GM23248 (cell line): Measurements from ENCODE around the gene EIF4G3. TPM values are rescaled to one million over a fixed set of nuclear protein-coding genes. Genes with fewer than 3 reads are reported as not detected.

ENCODE experiments used
- DNase-seq: peaks from one replicate; pipeline ENCODE4 v3.0.0-alpha.2; 2015
- H2AFZ ChIP-seq: fragments of 200-600 bp; sonication (generic); 2 replicates; pipeline ENCODE4 v1.6.1; 2016; ENCODE audit warnings: antibody characterized with exemption
- H3F3A ChIP-seq: fragments of 200-600 bp; sonication (generic); 2 replicates; pipeline ENCODE4 v1.6.1; 2016; ENCODE audit warnings: mild to moderate bottlenecking, antibody characterized with exemption, mixed run types; ENCODE audit not compliant: insufficient read depth
- H3K27ac ChIP-seq: fragments of 200-600 bp; sonication (generic); 2 replicates; pipeline ENCODE4 v1.5.1; 2016; ENCODE audit warnings: mild to moderate bottlenecking
- H3K27me3 ChIP-seq: fragments of 200-600 bp; sonication (generic); replicated peaks from 2 replicates; pipeline ENCODE4 v1.6.1; 2016; ENCODE audit warnings: mild to moderate bottlenecking; ENCODE audit not compliant: insufficient read depth
- H3K36me3 ChIP-seq: fragments of 200-600 bp; sonication (generic); 2 replicates; pipeline ENCODE4 v1.6.1; 2016; ENCODE audit warnings: low read depth, mild to moderate bottlenecking
- H3K4me1 ChIP-seq: fragments of 200-600 bp; sonication (generic); 2 replicates; pipeline ENCODE4 v1.6.1; 2016; ENCODE audit warnings: mild to moderate bottlenecking; ENCODE audit not compliant: insufficient read depth
- H3K4me2 ChIP-seq: fragments of 200-600 bp; sonication (generic); one replicate; pipeline ENCODE4 v1.6.1; 2016; ENCODE audit warnings: mild to moderate bottlenecking; ENCODE audit not compliant: unreplicated experiment
- H3K4me3 ChIP-seq: fragments of 200-600 bp; sonication (generic); 2 replicates; pipeline ENCODE4 v1.5.1; 2016; ENCODE audit warnings: mild to moderate bottlenecking
- H3K79me2 ChIP-seq: fragments of 200-600 bp; sonication (generic); 2 replicates; pipeline ENCODE4 v1.6.1; 2016; ENCODE audit warnings: mild to moderate bottlenecking; ENCODE audit not compliant: insufficient read depth
- H3K9ac ChIP-seq: fragments of 200-600 bp; sonication (generic); 2 replicates; pipeline ENCODE4 v1.6.1; 2016; ENCODE audit warnings: mild to moderate bottlenecking
- H3K9me2 ChIP-seq: fragments of 200-600 bp; sonication (generic); 2 replicates; pipeline ENCODE4 v1.6.1; 2016; ENCODE audit warnings: mixed run types, mild to moderate bottlenecking, moderate library complexity; ENCODE audit not compliant: insufficient read depth
- H3K9me3 ChIP-seq: fragments of 200-600 bp; sonication (generic); one replicate; pipeline ENCODE4 v1.6.1; 2017; ENCODE audit warnings: low read depth
- H4K20me1 ChIP-seq: fragments of 200-600 bp; sonication (generic); 2 replicates; pipeline ENCODE4 v1.6.0; 2016; ENCODE audit not compliant: insufficient read depth
- EZH2 ChIP-seq: fragments of 200-600 bp; sonication (generic); IDR thresholded peaks from 2 replicates; pipeline ENCODE4 v1.6.1; 2018; ENCODE audit warnings: antibody characterized with exemption, mild to moderate bottlenecking; ENCODE audit not compliant: insufficient read depth, poor library complexity, severe bottlenecking
- EZH2phosphoT487 ChIP-seq: fragments of 200-600 bp; sonication (generic); IDR thresholded peaks from 2 replicates; pipeline ENCODE4 v1.6.1; 2018; ENCODE audit warnings: antibody characterized with exemption, moderate library complexity, mild to moderate bottlenecking, low read depth; ENCODE audit not compliant: insufficient read depth
- WGBS, 2 experiments: methylation state at CpG; one replicate each; pipeline ENCODE4 v1.1.6; 2015 to 2017; ENCODE audit warnings: low lambda C conversion rate in 2 of 2, low coverage in 1 of 2; ENCODE audit errors: missing lambda C conversion rate in 2 of 2; 5-methylcytosine and 5-hydroxymethylcytosine counted together
- in situ Hi-C: fragments of 300-500 bp; cut with MboI; formaldehyde crosslinking; loops from 2 replicates; pipeline ENCODE4 v1.15.0; 2020
- polyA plus RNA-seq: library from polyadenylated mRNA; unstranded; fragments of >200 nt; fragmentation: Nextera tagmentation; extraction: Ambion mirVana; gene quantifications from 2 replicates; pipeline ENCODE4 v1.2.1, GENCODE V29; 2016
- total RNA-seq: library from RNA; depleted of rRNA; stranded (reverse); fragments of >200 nt; shearing (Covaris generic); gene quantifications from 2 replicates; pipeline ENCODE4 v1.2.3, GENCODE V29; 2014

The EIF4G3 gene
- total and polyA plus RNA-seq, 2 experiments from 2014 or later = 24.0 to 43.1 TPM

GRCh38 chr1:21162740-21163464 is 13.8 kb downstream of the EIF4G3 start:
- Histone ChIP-seq H3K4me3 (no peak overlapping the region), H2AFZ (no peak overlapping the region)
- in situ Hi-C loops = no loop called here

GRCh38 chr1:21161842-21162241 is 14.9 kb downstream of the EIF4G3 start:
- Histone ChIP-seq H3K27me3 (no peaks in the 10 kb centered on the region), H4K20me1 (0 out of 2 replicates have a peak, but pooled peaks cover 6% of the 10 kb centered on the region), H3K4me2 (no peak overlapping the region), H3K79me2 (peaks cover 100% of the 10 kb centered on the region), H3K9me2 (no peaks in the 10 kb centered on the region), H3K27ac (no peak overlapping the region), H3K36me3 (peaks cover 14% of the 10 kb centered on the region; the same call in 1 of the 2 replicates), H2AFZ (no peak overlapping the region), H3K9me3 (no peaks in the 10 kb centered on the region), H3K9ac (no peak overlapping the region), H3K4me1 (0 out of 2 replicates have a peak, but pooled peaks cover 18% of the 10 kb centered on the region), H3F3A (peaks cover 8% of the 10 kb centered on the region; the same call in 1 of the 2 replicates), H3K4me3 (no peak overlapping the region)
- no peak for DNase-seq
- in situ Hi-C loops = no loop called here
- WGBS, 2 experiments = 78 to 80% methylated on average over 6 of the region's 6 CpGs
- no peak for TF ChIP-seq EZH2phosphoT487
- TF ChIP-seq EZH2 = no peak

More at GRCh38 chr1:21162740-21163464, 13.8 kb downstream of the EIF4G3 start:
- Histone ChIP-seq H3K4me2 (no peak overlapping the region), H3K36me3 (peaks cover 18% of the 10 kb centered on the region), H3K9ac (no peak overlapping the region), H3F3A (peaks cover 8% of the 10 kb centered on the region; the same call in 1 of the 2 replicates), H3K27ac (no peak overlapping the region), H4K20me1 (0 out of 2 replicates have a peak, but pooled peaks cover 6% of the 10 kb centered on the region), H3K27me3 (no peaks in the 10 kb centered on the region), H3K9me2 (no peaks in the 10 kb centered on the region), H3K9me3 (no peaks in the 10 kb centered on the region), H3K79me2 (peaks cover 100% of the 10 kb centered on the region), H3K4me1 (0 out of 2 replicates have a peak, but pooled peaks cover 18% of the 10 kb centered on the region)
- TF ChIP-seq EZH2phosphoT487 (no peak), EZH2 (no peak)
- no peak for DNase-seq

- in situ Hi-C loops = no loop called here
- peaks cover 8% of the 10 kb centered on the region; the same call in 1 of the 2 replicates for H3F3A ChIP-seq
- H3K9me3 ChIP-seq = no peaks in the 10 kb centered on the region
- WGBS, 2 experiments = 93 to 98% methylated on average over 3 of the region's 3 CpGs
- no peak overlapping the region for H2AFZ ChIP-seq
- H3K9me2 ChIP-seq = no peaks in the 10 kb centered on the region
- 0 out of 2 replicates have a peak, but pooled peaks cover 6% of the 10 kb centered on the region for H4K20me1 ChIP-seq
- H3K36me3 ChIP-seq = peaks cover 12% of the 10 kb centered on the region; the same call in 1 of the 2 replicates
- TF ChIP-seq EZH2phosphoT487 (no peak), EZH2 (no peak)
- no peak for DNase-seq
- H3K9ac ChIP-seq = no peak overlapping the region
- H3K27ac ChIP-seq = no peak overlapping the region
- H3K4me2 ChIP-seq = no peak overlapping the region
- H3K27me3 ChIP-seq = no peaks in the 10 kb centered on the region
- H3K79me2 ChIP-seq = peaks cover 100% of the 10 kb centered on the region
- 0 out of 2 replicates have a peak, but pooled peaks cover 12% of the 10 kb centered on the region for H3K4me1 ChIP-seq
- no peak overlapping the region for H3K4me3 ChIP-seq
Observed at GRCh38 chr1:21160263-21160796, 16.4 kb downstream of the EIF4G3 start.

- H3K79me2 ChIP-seq = peaks cover 100% of the 10 kb centered on the region
- no peak overlapping the region for H2AFZ ChIP-seq
- 64 to 67% methylated on average over 3 of the region's 3 CpGs for WGBS, 2 experiments
- H3K9me3 ChIP-seq = no peaks in the 10 kb centered on the region
- H3K27ac ChIP-seq = no peak overlapping the region
- H3K4me3 ChIP-seq = no peak overlapping the region
- H3K9me2 ChIP-seq = no peaks in the 10 kb centered on the region
- peaks cover 7% of the 10 kb centered on the region; the same call in 1 of the 2 replicates for H3K36me3 ChIP-seq
- no peaks in the 10 kb centered on the region for H3K27me3 ChIP-seq
- peaks cover 7% of the 10 kb centered on the region; the same call in 1 of the 2 replicates for H3K4me1 ChIP-seq
- 0 out of 2 replicates have a peak, but pooled peaks cover 1% of the 10 kb centered on the region for H3F3A ChIP-seq
- H3K9ac ChIP-seq = no peak overlapping the region
- in situ Hi-C loops = no loop called here
- DNase-seq = no peak
- H3K4me2 ChIP-seq = no peak overlapping the region
- no peaks in the 10 kb centered on the region for H4K20me1 ChIP-seq
- TF ChIP-seq EZH2 (no peak), EZH2phosphoT487 (no peak)
Observed at GRCh38 chr1:21157868-21158267, 18.8 kb downstream of the EIF4G3 start.
